Right lobe of liver (tissue), 6 donors: ENCODE results near the gene FLNB. TPM values are rescaled to one million over a fixed set of nuclear protein-coding genes. Genes with fewer than 3 reads are reported as not detected.
A peak's percentile ranks its signal among the peaks of the same experiment; 100 is the strongest.

ENCODE experiments used
- ATAC-seq, 4 donors: fragments of 200-7000 bp; cut with Tn5 transposase; one replicate each; pipeline ENCODE4 v1.9.1; 2020; ENCODE audit warnings: mild to moderate bottlenecking in 4 of 4, moderate library complexity in 4 of 4
- DNase-seq, 3 donors: peaks; one replicate each; pipeline ENCODE4 v3.0.0-alpha.2; 2020
- H3K27ac ChIP-seq, 3 donors: fragments of 200-600 bp; one replicate each; pipeline ENCODE4 v1.8.0; 2022
- H3K27me3 ChIP-seq, 2 donors: fragments of 200-600 bp; one replicate each; pipeline ENCODE4 v1.8.0; 2022
- H3K36me3 ChIP-seq, 4 donors: fragments of 200-600 bp; sonication (generic) in 1 of 4; one replicate each; pipeline versions ENCODE4 v1.5.1 to v1.8.0; 2017 to 2022; ENCODE audit warnings: control low read depth in 1 of 4
- H3K4me1 ChIP-seq, 4 donors: fragments of 200-600 bp; sonication (generic) in 1 of 4; one replicate each; pipeline versions ENCODE4 v1.5.1 to v1.8.0; 2017 to 2022; ENCODE audit warnings: control low read depth in 1 of 4
- H3K4me3 ChIP-seq, 3 donors: fragments of 200-600 bp; one replicate each; pipeline ENCODE4 v1.8.0; 2022
- H3K9me3 ChIP-seq, 4 donors: fragments of 200-600 bp; sonication (generic) in 1 of 4; one replicate each; pipeline versions ENCODE4 v1.5.1 to v1.8.0; 2017 to 2022; ENCODE audit warnings: control low read depth in 1 of 4
- CTCF ChIP-seq, 4 donors: fragments of 200-600 bp in 3 of 4; fragments of 450-650 bp in 1 of 4; IDR thresholded peaks; one replicate each; pipeline versions ENCODE4 v1.5.1 to v1.8.0; 2016 to 2022; ENCODE audit warnings: antibody characterized with exemption in 4 of 4, mild to moderate bottlenecking in 2 of 4
- POLR2A ChIP-seq: fragments of 450-650 bp; IDR thresholded peaks from one replicate; pipeline ENCODE4 v1.6.1; 2017; ENCODE audit warnings: antibody characterized with exemption, mild to moderate bottlenecking
- WGBS: methylation state at CpG from one replicate; pipeline ENCODE4 v1.1.6; 2018; ENCODE audit warnings: low coverage, low lambda C conversion rate; ENCODE audit not compliant: insufficient coverage; ENCODE audit errors: missing lambda C conversion rate; 5-methylcytosine and 5-hydroxymethylcytosine counted together
- intact Hi-C, 2 donors: fragments of 100-400 bp; cut with DNase I; formaldehyde crosslinking; loops; one replicate each; pipeline versions ENCODE4 v1.11.2 to v1.14.1; 2022
- total RNA-seq, 6 experiments: library from RNA; depleted of rRNA in 2 of 6; stranded (reverse); fragments of >200 nt in 2 of 6; fragmentation: NEBNext Ultra II Directional in 3 of 6; extraction: Animal tissue kit (Norgen Biotek cat#: 25700) in 3 of 6; gene quantifications; one replicate each; pipeline versions ENCODE4 v1.1.0 to v1.2.4, GENCODE V29; 2016 to 2023
- donor health status: DM: no; HTN: yes; CAD: no.
- donor health status: DM: no; HTN: no; CAD: no.
- donor health status: DM: no; HTN: no; CAD: no.
- donor health status: DM: no; HTN: yes; CAD: no.
- donor health status: DM: no; HTN: yes; CAD: no.

The FLNB gene
- total RNA-seq, 6 experiments from 2014 or later: 48.4 to 109 (median 97.8) TPM

GRCh38 chr3:58183891-58184290 lies 175.7 kb downstream of the FLNB start:
- 33% methylated on average over 1 of the region's 12 CpGs for WGBS
- intact Hi-C loops: loop anchor here (5.0 to 10.0 kb wide), 2 partner anchors 113 to 231 kb away; no protein-coding TSS in a partner anchor
- DNase-seq (no peak), ATAC-seq (no peak)
- H3K27me3 ChIP-seq: no peaks in the 10 kb centered on the region
- no peak overlapping the region for H3K27ac ChIP-seq
- H3K9me3 ChIP-seq: no peaks in the 10 kb centered on the region
- H3K36me3 ChIP-seq: no peaks in the 10 kb centered on the region
- H3K4me3 ChIP-seq: no peak overlapping the region
- TF ChIP-seq POLR2A (no peak), CTCF (IDR thresholded peaks at IDR 0.05) (no peak)
- peaks cover 3 to 22% (median 9%) of the 10 kb centered on the region in 4 donors for H3K4me1 ChIP-seq

DNA sequence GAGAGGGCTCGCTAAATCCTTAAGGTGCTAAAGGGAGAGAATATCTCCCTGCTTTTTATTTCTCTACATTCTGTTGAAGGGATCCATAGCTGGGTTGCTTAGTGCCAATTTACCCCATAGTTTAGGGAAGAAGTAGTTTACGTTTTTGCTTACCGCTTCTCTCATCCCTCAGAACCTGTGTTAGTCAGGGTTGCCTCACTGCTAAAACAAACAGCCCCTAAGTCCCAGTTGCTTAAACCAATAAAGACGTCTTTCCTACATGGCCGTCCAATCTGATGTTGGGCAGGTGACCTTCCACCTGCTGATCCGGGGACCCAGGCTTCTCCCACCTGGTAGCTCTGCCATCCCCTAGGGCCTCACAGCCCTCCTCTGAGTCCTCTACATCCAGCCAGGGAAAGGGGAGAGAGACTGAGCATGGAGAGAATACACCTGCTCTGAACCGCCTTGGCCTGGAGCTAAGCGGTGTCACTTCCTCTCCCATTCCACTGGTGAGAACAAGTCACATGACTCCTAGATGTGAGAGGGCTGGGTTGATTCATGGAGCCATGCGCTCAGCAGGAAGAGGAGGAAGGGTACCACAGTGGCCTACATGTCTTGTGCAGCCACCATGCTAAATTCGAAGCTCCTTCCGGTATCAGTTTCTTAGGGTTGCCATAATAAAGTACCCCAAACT lies 176.2 kb downstream of the FLNB start:
- H3K4me1 ChIP-seq: peaks cover 3 to 22% (median 11%) of the 10 kb centered on the region in 4 donors
- no peaks in the 10 kb centered on the region for H3K9me3 ChIP-seq
- WGBS: 87% methylated on average over 4 of the region's 11 CpGs
- H3K36me3 ChIP-seq: no peaks in the 10 kb centered on the region
- intact Hi-C loops: loop anchor here (5.0 to 10.0 kb wide), 2 partner anchors 113 to 230 kb away; no protein-coding TSS in a partner anchor
- no peak overlapping the region for H3K4me3 ChIP-seq
- H3K27me3 ChIP-seq: no peaks in the 10 kb centered on the region
- H3K27ac ChIP-seq: no peak overlapping the region
- no peak for DNase-seq
- TF ChIP-seq POLR2A (no peak), CTCF (IDR thresholded peaks at IDR 0.05) (no peak)
- ATAC-seq: no peak

GRCh38 chr3:58184982-58185360 lies 176.7 kb downstream of the FLNB start:
- H3K9me3 ChIP-seq: no peaks in the 10 kb centered on the region
- peaks cover 3 to 26% (median 13%) of the 10 kb centered on the region in 4 donors for H3K4me1 ChIP-seq
- no peak overlapping the region for H3K4me3 ChIP-seq
- intact Hi-C loops: loop anchor here (5.0 to 10.0 kb wide), 3 partner anchors 112 to 230 kb away; no protein-coding TSS in a partner anchor
- H3K27me3 ChIP-seq: no peaks in the 10 kb centered on the region
- ATAC-seq: no peak
- no peak overlapping the region for H3K27ac ChIP-seq
- 90% methylated on average over 6 of the region's 7 CpGs for WGBS
- TF ChIP-seq POLR2A (no peak), CTCF (IDR thresholded peaks at IDR 0.05) (no peak)
- H3K36me3 ChIP-seq: no peaks in the 10 kb centered on the region
- DNase-seq: no peak

GRCh38 chr3:58188173-58188564 lies 179.9 kb downstream of the FLNB start:
- no peak for TF ChIP-seq CTCF (IDR thresholded peaks at IDR 0.05)
- TF ChIP-seq POLR2A: no peak
- intact Hi-C loops: loop anchor here in 1 of 2 donors (5.0 to 10.0 kb wide), 2 partner anchors 114 to 227 kb away; no protein-coding TSS in a partner anchor
- Histone ChIP-seq H3K9me3 (no peaks in the 10 kb centered on the region), H3K27me3 (no peaks in the 10 kb centered on the region), H3K4me1 (peaks cover 3 to 54% (median 27%) of the 10 kb centered on the region in 4 donors), H3K27ac (peak overlapping the region; percentile 28 to 83 (median 38)), H3K36me3 (no peaks in the 10 kb centered on the region), H3K4me3 (no peak overlapping the region)
- ATAC-seq (peak in 1 of 4 donors; percentile 3), DNase-seq (no peak)
- WGBS: 42% methylated on average over 6 of the region's 6 CpGs
